ENCODE results near the gene SEMA3B. TPM values are rescaled to one million over a fixed set of nuclear protein-coding genes. Genes with fewer than 3 reads are reported as not detected.

The SEMA3B gene
- total RNA-seq, 1 experiment from 2014 or later, result 6.4 TPM

GRCh38 chr3:50250514-50250913 lies 18.4 kb upstream of the SEMA3B start:
- no peak overlapping the region for H3T11ph ChIP-seq (ENCODE audit: low read length)
- H3K9ac ChIP-seq (ENCODE audit: extremely low read depth, insufficient read length, low read length), result no peak overlapping the region
- no peak overlapping the region for H4K5ac ChIP-seq (ENCODE audit: insufficient read length, low read depth, low read length)

More at GRCh38 chr3:50250514-50250913, 18.4 kb upstream of the SEMA3B start:
- Histone ChIP-seq H2BK120ac (ENCODE audit: low read depth, low read length, poor library complexity, severe bottlenecking) (no peak overlapping the region), H3K23me2 (ENCODE audit: insufficient read length, low read depth, low read length, poor library complexity, severe bottlenecking) (no peaks in the 10 kb centered on the region), H3K56ac (ENCODE audit: insufficient read length, low read depth, low read length) (no peak overlapping the region), H3K79me2 (ENCODE audit: insufficient read depth, low read length) (peaks cover 13% of the 10 kb centered on the region; the same call in 1 of the 2 replicates), H3K14ac (ENCODE audit: insufficient read depth, low read length) (no peak overlapping the region; the same call in 1 of the 2 replicates), H3K18ac (ENCODE audit: insufficient read length, low read depth, low read length) (no peak overlapping the region), H4K91ac (ENCODE audit: insufficient read length, low read depth, low read length) (no peak overlapping the region), H3K9me3 (ENCODE audit: control insufficient read depth, low read depth, low read length) (no peaks in the 10 kb centered on the region), H3K79me1 (ENCODE audit: insufficient read depth, low read depth, low read length, poor library complexity, severe bottlenecking) (peaks cover 11% of the 10 kb centered on the region), H3K4me1 (ENCODE audit: insufficient read depth, low read length) (no peaks in the 10 kb centered on the region), H2BK5ac (ENCODE audit: insufficient read length, low read length) (no peak overlapping the region), H2AK5ac (ENCODE audit: insufficient read length, low read length) (no peak overlapping the region), H3K23ac (ENCODE audit: insufficient read length, low read depth, low read length) (no peak overlapping the region), H4K20me1 (ENCODE audit: control insufficient read depth, insufficient read depth, insufficient read length) (peaks cover 5% of the 10 kb centered on the region), H4K8ac (replicated peaks; ENCODE audit: insufficient read length, low read depth, low read length) (no peak overlapping the region), H2BK15ac (ENCODE audit: low read depth, low read length) (no peak overlapping the region), H3K27ac (ENCODE audit: insufficient read length, low read depth, low read length) (no peak overlapping the region), H2BK12ac (ENCODE audit: insufficient read length, low read depth, low read length) (no peak overlapping the region), H2AFZ (ENCODE audit: low read length) (no peak overlapping the region), H2BK20ac (ENCODE audit: low read depth, low read length, poor library complexity, severe bottlenecking) (no peak overlapping the region), H3K4me2 (ENCODE audit: insufficient read depth, insufficient read length, low read length) (no peak overlapping the region), H3K27me3 (ENCODE audit: insufficient read depth, low read length) (no peaks in the 10 kb centered on the region), H3K4ac (ENCODE audit: low read depth, low read length) (no peak overlapping the region)
- DNase-seq, result no peak
- Mint-ChIP-seq H3K36me3 (ENCODE audit: insufficient read depth in 1 of 3, low read depth in 3 of 3) (peaks cover 7 to 35% (median 34%) of the 10 kb centered on the region in 3 experiments), H3K9me3 (no peaks in the 10 kb centered on the region), H3K27me3 (ENCODE audit: low read depth) (no peaks in the 10 kb centered on the region), H3K27ac (peak overlapping the region in 1 of 3 experiments; percentile 62; a peak in 2 of 7 replicates), H3K4me1 (peaks cover 21 to 25% of the 10 kb centered on the region in 2 experiments), H3K4me3 (no peak overlapping the region)
- WGBS (ENCODE audit: extremely low coverage, insufficient read length, low lambda C conversion rate), result no CpG with 5 or more reads among the region's 4 CpGs
- no peak for TF ChIP-seq CTCF (conservative IDR thresholded peaks at IDR 0.05)
